Activated CD8-positive, alpha-beta memory T cell treated with anti-CD3 and anti-CD28 coated beads, Interleukin-2, amount 50 U/mL, for 1 hour (primary cell): ENCODE data around the gene SLC35D2.
"Not testable (repeated sequence)": the region's sequence is repeated elsewhere in the genome, so short reads cannot be mapped to it uniquely, and the experiment has no call there.

Experiments
- DNase-seq: peaks from one replicate; pipeline ENCODE4 v3.0.0-alpha.2; 2020; ENCODE audit errors: extremely low read depth

SLC35D2 gene

DNA sequence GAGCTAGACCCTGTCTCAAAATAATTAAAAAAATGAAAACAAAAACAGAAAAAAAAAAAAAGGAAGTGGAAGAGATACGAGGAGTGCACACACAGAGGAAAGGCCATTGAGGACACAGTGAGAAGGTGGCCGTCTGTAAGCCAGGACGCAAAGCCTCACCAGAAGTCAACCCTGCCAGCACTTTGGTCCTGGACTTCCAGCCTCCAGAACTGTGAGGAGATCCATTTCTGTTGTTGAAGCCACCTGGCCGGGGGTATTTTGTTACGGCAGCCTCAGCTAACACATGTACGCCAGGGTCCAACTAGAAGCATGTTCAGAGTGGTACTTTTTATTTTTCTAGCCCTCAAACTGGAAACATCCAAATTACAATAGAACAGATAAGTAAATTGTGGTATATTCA, 21.8 kb downstream of the SLC35D2 start:
- DNase-seq = no peak

GRCh38 chr9:96360976-96361375, 22.5 kb downstream of the SLC35D2 start:
- DNase-seq = no peak

DNA sequence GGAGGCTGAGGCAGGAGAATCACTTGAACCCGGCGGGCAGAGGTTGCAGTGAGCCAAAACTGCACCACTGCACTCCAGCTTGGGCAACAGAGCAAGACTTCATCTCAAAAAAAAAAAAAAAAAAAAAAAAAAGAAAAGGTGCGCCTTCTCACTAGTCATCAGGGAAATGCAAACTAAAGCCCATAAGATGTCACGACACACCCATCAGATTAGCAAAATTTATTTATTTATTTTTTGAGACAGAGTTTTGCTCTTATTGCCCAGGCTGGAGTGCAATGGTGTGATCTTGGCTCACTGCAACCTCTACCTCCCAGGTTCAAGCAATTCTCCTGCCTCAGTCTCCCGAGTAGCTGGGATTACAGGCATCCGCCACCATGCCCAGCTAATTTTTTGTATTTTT, 23.0 kb downstream of the SLC35D2 start:
- DNase-seq = not testable (repeated sequence)

GRCh38 chr9:96350866-96351265, 32.6 kb downstream of the SLC35D2 start:
- no peak for DNase-seq

DNA sequence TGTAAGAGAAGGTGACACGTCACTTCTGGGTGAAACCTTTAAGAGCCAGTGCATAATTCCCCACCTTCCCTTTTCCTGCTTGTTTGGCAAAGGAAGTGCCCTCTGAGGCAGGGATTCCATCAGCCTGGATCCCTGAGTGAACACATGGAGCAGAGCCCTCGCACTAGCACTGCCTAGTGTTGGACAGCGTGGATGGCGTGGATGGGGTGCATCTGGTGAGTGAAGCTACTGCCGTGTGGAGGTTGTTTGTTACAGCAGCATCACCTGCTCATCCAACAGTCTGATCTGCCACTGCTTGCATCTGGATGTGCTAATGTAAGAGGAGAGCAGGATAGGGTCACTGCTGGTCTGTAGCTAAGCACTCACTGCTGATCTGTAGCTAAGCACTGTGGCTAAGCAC, 35.2 kb downstream of the SLC35D2 start:
- no peak for DNase-seq

GRCh38 chr9:96345551-96345950, 38.0 kb downstream of the SLC35D2 start:
- no peak for DNase-seq

DNA sequence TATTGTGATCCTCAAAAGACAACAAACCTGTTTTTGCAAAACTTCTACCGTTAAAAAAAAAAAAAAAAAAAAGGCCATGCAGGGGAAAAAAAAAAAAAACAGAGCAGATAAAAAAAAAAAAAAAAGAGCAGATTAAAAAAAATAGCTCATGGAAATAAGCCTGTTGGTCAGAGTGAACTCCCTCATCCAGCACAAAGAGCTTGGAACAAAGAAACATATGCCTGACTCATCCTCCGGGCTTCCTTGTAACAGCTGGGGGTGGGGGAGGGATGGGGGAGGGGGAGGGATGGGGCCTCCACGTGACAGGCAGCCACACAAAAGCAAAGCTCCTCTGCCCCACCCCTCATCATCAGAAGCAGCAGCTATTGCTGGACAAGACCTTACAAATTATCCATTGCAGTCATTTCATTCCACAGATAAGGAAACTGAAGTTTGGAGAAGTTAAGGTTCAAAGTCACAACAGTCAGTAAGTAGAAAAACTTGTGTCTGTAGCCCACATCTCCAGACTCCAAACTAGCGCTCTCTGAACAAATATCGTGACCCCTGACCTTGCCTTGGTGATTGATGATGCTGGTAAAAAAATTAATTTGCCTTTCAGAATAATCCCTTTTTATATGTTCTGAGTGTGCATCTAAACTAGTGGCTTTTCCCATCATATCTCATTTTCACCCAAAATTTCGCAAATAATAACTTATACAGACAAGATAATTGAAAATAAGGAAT, 38.9 kb downstream of the SLC35D2 start:
- DNase-seq = no peak

DNA sequence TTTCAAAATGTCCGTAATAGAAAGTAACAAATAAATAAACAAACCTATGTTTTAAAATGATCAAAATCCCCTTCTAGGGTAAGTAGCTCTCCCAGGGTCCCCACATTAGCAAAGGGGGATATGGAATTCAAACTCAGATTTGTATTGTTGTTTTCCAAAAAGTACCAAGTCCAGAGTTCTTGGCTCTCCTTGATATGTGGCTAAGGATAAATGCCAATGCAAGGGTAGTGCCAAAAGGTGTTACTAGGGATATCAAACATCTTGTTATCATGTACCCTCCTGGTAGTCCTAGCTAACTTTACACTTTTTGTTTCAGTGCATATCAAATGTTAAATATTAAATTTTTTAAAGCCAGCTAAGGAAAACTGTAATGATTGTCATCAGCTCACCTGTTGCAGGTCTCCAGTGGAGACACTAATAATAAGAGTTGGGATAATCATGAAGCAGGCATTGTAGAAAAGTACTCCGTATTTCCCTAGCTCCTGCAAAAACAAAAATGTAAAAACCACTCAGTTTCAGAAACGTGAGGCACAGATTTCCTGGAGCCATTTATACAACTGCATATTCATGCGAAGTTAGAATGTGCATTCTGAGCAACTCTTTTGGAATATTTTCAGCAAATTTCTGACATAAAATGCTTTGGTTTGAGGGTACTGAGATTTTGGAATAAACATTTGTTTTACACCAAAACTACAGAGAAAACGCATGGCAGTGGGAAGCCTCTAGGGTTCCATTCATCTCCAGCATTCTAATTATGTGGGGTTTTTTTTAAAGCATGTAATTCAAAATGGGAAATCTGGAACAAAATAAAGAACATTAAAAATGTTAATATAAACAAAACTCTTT, 39.8 kb downstream of the SLC35D2 start:
- no peak for DNase-seq

DNA sequence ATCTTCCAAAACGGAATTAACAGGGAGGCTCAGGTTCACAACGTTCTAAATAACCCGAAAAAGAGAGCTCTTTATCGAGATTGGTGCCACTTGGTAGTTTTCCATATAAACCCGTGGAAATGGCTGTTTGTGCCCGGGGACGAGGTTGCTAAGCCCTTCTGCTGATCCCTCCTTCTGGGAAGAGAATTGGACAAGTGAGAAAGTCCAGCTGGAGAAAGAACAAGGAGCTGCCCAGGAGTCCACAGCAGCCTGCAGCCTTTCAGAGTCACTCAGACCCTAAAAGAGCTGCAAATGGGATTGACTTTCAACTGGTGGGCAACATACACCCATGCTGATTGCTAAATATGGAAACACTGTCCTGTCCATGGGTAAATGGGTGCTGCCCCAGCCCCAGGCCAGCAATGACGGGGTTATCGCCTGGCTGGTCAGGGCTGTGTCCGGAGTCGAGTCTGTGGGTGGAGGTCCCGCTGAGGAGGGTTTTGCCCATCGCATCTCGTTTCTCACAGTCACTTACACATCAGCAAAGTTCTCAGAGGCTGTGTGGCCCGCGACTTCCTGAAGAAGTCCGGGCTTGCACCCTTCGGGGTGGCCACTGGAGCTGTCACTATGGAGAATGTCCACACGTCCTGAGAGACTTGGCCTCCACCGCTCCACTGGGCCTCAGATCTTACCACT, 40.8 kb downstream of the SLC35D2 start:
- no peak for DNase-seq

GRCh38 chr9:96340707-96341106, 42.8 kb downstream of the SLC35D2 start:
- no peak for DNase-seq

DNA sequence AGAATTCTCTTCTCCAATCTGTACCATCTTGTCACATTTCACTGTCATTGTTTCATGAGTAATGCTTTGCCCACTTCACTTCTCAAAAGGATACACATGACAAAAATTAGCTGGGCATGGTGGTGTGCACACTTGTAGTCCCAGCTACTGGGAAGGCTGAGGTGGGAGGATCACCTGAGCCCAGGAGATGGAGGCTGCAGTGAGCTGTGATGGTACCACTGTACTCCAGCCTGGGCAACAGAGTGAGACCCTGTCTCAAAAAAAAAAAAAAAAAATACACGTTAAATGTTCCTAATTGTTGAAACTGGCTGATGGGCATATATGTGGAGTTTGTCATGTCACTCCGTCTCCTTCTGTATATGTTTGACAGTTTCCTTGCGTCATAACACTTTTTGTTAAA, 45.2 kb downstream of the SLC35D2 start:
- no peak for DNase-seq

- no peak for DNase-seq
Observed at GRCh38 chr9:96333958-96334357, 49.6 kb downstream of the SLC35D2 start.

DNA sequence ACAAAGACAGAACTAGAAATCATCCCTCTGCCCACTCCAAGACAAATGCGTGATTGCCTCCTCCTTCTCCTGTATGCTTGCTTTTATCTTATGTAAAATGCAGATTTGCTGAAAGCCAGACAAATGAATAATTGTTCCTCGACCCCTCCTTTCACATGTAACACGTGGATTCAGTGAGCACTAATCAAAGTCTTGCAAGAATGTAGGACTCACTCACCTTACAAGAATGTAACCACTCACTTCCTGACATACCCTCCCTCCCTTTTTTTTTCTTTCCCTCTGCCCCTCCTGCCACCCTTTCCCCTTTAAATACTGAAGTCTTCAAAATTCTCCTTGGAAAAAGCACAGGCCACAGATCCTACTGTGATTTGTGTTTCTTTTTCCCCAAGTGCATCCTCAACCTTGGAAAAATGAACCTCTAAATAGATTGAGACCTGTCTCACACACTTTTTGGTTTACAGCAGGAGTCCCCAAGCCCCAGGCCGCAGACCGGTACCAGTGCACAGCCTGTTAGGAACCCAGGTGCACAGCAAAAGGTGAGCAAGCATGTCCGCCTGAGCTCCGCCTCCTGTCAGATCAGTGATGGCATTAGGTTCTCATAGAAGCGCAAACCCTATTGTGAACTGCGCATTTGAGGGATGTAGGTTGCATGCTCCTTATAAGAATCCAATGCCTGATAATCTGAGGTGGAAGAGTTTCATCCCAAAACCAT, 52.1 kb downstream of the SLC35D2 start:
- DNase-seq = no peak

DNA sequence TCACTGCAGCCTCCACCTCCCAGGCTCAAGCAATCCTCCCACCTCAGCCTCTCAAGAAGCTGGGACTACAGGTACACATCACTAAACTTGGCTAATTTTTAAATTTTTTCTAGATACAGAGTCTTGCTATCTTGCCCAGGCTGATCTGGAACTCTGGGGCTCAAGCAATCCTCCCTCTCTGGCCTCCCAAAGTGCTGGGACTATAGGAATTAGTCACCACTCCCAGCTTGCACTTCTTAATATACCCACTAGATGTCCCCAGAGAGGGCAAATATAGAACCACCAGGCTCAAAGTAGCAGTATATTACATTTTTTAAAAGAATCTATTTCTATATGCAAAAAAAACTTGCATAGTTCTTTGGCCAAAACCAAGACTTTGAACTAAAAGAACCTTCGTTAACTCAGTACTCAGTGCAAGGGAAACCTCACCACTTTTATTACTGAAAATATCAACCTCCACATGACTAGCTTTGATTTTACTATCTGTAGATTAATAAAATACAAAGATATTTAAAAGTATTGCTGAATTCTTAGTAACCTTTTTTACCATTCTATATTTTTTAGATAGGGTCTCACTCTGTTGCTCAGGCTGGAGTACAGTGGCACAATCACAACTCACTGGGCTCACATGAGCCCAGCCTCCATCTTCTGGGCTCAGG, 55.7 kb downstream of the SLC35D2 start:
- DNase-seq = peak; percentile 3

GRCh38 chr9:96323169-96323568, 60.3 kb downstream of the SLC35D2 start:
- DNase-seq = no peak

- DNase-seq = not testable (repeated sequence)
Observed at GRCh38 chr9:96322736-96323135, 60.8 kb downstream of the SLC35D2 start.

GRCh38 chr9:96322210-96322609, 61.3 kb downstream of the SLC35D2 start:
- DNase-seq = not testable (repeated sequence)

- no peak for DNase-seq
Observed at GRCh38 chr9:96321515-96321914, 62.0 kb downstream of the SLC35D2 start.

GRCh38 chr9:96320749-96321280, 62.7 kb downstream of the SLC35D2 start:
- no peak for DNase-seq

GRCh38 chr9:96318921-96319565, 64.5 kb downstream of the SLC35D2 start:
- DNase-seq = no peak
